PC-3 (cell line): ENCODE measurements around the gene HABP4.

ENCODE experiments used
- CTCF ChIP-seq: fragments of 300-600 bp; sonication (generic); conservative IDR thresholded peaks from 2 replicates; pipeline ENCODE4 v1.5.1; 2017; ENCODE audit warnings: antibody characterized with exemption, low read depth, mild to moderate bottlenecking, low read length
- EZH2 ChIP-seq: fragments of 300-600 bp; sonication (generic); IDR thresholded peaks from one replicate; pipeline ENCODE4 v1.6.1; 2017; ENCODE audit warnings: antibody characterized with exemption, mild to moderate bottlenecking, low read length; ENCODE audit not compliant: unreplicated experiment
- EZH2phosphoT487 ChIP-seq: fragments of 300-600 bp; sonication (generic); IDR thresholded peaks from 2 replicates; pipeline ENCODE4 v1.6.1; 2018; ENCODE audit warnings: mild to moderate bottlenecking, antibody characterized with exemption, low read length, borderline replicate concordance

DNA sequence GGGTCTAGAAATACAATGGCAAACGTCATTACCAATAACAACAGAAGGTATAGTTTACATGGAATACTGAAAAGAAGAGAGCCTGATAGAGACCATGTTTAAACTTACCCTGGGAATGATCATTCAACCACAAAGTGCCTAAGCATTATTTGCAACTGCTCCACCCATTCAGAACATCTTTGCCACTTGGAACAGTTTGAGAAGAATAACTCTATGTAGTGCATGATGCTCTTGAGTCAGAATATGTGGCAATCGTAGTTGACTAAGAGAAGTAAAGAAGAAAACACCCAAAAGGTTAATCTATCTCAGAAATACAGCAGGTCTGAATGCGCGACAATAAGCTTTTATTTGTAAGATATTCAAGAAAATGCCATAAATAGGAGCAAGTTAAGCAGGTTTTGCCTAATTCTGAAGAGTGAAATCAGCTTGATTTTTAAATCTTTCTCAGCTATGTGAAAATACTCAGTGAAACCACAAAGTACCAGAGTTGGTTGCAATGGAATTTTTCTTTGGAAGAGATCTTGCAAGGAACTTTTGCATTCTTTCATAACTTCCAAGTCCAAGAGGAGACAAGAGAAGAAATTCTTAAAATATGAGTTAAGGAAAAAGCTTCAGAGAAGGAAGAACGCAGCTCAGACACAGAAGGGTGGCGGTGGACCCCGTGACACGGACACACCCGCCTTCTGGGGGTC lies 64.3 kb downstream of the HABP4 start:
- TF ChIP-seq CTCF: no peak
- TF ChIP-seq EZH2: no peak
- TF ChIP-seq EZH2phosphoT487: no peak
